GM19438 (cell line): ENCODE results near the gene FNIP1.
"Not testable (repeated sequence)": the region's sequence is repeated elsewhere in the genome, so short reads cannot be mapped to it uniquely, and the experiment has no call there.

Experiments
- ATAC-seq: cut with Tn5 transposase; IDR thresholded peaks from one replicate; pipeline ENCODE4 v1.9.1; 2021; ENCODE audit warnings: low read depth; ENCODE audit not compliant: unreplicated experiment

The FNIP1 gene

DNA sequence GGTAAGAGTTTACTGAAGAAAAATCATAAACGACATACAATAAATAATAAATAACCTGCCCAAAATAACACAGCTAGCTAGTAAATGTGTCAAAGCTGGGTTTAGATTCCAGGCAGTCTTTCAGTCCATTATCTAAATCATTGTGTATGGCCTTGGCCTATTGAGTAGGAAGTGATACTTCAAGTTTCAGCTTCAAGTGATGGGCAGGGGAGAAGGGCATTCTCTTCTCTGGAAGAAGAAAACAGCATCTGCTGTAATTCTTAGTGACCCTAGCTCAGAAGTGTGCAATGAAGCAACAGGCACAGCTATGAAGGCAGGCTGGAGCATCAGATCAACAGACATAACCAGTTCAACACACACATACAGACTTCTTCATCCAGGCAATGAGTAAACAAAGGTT, 42.5 kb downstream of the FNIP1 start:
- no peak for ATAC-seq

DNA sequence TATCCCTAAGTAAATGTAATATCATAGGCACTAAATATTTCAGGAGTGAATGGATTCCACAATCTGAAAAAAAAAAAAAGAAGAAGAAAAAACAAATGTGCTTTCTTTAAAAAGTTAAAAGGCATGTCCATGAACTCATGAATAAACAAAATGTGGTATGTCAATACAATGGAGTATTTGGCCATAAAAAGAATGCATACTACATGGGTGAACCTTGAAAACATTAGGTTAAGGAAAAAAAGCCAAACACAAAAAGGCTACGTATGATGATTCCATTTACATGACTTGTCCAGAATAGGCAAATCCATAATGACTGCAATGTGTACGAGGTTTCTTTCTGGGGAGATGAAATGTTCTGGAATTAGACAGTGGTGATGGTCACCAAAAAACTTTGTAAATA, 45.3 kb downstream of the FNIP1 start:
- ATAC-seq: no peak

DNA sequence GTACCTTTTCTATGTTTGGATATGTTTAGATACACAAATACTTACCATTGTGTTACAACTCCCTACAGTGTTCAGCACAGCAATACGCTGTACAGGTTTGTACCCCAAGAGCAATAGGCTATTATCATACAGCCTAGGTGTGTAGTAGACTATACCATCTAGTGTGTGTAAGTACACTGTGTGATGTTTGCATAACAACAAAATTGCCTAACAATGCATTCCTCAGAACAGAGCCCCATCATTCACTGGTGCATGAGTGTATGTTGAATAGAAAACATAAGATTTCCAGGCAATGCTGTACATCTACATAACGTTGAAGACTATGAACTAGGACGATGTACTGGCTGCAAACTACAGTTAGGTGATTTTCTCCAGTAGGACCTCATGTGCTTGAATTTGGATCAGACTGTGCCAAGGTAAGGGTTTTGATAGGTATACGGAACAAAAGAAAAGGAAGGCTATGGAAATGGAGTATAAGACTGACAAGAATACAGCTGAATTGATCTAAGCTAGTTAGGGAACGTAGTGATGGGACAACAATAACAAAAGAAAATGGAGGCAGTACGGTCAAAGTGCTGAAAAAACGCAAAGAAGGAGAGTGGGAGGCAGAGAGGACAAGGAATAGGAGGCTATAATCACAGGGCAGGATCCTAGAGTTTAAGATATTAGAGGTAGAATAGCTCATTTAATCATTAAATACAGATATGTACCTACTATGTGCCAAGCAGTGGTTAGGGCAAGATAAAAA, 46.9 kb downstream of the FNIP1 start:
- no peak for ATAC-seq

DNA sequence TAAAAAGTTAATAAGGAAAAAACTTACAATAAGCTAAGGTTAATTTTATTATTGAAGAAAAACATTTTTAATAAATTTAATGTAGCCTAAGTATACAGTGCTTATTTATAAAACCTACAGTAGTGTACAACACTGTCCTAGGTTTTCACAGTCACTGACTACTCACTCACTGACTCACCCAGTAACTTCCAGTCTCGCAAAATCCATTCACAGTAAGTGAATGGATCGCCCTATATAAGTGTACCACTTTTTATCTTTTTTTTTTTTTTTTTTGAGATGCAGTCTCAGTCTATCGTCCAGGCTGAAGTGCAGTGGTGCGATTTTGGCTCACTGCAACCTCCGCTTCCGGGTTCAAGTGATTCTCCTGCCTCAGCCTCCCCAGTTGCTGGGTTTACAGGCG, 47.7 kb downstream of the FNIP1 start:
- ATAC-seq: no peak

DNA sequence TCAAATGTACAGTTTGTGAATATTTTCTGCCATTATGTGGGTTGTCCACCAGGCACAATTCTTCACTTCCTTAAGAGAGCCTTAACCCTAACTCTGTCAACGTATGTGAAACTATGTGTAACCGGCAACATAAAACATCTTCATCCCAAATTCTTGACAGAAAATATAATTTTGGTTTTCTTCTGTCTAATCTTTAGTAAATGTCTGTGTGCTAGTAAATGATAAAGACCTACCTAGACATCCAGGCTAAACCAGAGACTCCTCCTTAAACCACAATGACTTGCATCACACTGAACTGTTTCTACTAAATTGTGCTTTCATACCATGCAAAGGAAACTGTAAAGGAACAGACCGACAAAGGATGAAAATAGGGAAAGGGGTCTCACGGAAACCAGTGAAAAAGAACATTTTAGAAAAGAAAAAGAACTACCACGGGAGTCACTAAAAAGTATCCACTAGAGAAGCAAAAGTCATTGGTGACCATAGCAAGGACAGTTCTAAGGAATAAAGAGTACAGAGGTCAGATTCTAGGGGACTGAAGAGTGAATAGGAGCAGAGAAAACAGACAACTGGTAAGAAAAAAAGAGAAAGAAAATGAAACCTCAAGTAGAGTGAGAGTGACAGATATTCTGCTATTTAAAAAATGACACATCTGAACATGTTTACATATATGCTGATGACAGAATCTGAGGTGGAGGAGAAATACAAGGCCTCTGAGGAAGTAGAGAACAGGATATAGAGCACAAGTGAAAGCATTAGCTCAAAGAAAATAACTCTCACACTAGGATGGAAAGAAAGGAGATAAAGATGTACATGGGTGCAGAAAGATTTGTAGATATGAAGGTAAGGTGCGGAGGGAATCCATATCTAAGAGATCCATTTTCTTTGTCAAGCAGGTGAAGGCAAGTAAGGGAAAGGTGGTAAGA, 49.4 kb downstream of the FNIP1 start:
- ATAC-seq: peak; percentile 62

DNA sequence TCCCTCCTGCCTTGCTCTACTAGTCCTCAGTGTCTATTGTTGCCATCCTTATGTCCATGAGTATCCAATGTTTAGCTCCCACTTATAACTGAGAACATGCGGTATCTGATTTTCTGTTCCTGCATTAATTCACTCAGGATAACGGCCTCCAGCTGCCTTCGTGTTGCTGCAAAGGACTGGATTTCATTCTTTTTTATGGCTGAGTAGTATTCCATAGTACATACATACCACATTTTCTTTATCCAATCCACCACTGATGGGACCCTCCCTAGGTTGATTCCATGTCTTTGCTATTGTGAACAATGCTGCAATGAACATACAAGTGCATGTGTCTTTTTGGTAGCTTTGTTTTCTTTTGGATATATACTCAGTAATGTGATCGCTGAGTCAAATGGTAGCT, 50.4 kb downstream of the FNIP1 start:
- no peak for ATAC-seq

DNA sequence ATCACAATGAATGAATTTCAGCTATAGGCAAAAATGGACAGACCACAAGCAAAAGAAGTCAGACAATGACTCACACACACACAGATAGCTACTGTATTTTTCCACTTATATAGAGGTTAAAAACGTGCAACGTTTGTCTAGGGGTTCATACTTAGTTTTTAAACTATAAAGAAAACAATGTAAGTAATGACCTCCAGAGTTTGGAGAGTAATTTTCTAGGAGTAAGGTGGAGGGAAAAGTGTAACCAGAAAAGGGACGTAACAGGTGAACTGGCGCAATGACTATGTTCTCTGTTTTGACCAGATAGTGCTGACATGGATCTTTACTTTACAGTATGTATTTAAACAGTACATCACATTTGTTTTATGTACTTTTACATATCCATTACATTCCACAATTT, 51.1 kb downstream of the FNIP1 start:
- no peak for ATAC-seq

DNA sequence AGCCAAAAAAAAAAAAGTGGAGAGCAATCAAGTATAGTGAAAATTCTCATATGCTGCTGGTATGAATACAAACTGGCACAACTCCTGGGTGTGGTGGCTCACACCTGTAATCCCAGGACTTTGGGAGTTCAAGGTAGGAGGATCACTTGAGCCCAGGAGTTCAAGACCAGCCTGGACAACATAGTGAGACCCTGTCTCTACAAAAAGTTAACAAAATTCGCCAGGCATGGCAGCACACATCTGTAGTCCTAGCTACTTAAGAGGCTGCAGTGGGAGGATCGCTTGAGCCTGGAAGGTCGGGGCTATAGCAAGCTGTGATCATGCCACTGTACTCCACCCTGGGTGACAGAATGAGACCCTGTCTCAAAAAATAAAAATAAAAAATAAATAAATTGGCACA, 51.7 kb downstream of the FNIP1 start:
- no peak for ATAC-seq

DNA sequence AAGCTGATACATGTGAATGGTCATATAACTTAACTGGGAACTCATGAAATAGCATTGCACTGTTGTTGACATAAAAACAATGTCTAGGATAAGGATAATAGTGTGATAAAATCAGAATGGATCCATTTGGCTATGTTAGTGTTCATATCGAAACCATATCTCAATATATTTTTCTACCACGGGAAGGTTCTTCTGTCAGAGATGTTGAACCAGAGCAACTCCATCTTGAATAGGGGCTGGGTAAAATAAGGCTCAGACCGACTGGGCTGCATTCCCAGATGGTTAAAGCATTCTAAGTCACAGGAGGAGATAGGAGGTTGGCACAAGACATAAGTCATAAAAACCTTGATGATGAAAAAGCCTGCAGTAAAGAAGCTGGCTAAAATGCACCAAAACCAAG, 56.3 kb downstream of the FNIP1 start:
- no peak for ATAC-seq

DNA sequence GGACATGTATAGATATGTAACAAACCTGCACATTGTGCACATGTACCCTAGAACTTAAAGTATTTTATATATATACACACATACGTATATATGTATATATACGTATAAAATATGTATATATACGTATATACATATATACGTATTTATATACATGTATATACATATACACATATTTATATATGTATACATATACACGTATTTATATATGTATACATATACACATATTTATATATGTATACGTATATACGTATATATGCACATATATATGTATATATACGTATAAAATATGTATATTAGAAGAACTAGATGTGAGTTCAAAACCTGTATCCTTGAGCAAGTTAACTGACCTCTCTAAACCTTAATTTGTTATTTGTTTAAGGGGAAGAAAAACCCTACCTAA, 61.4 kb downstream of the FNIP1 start:
- ATAC-seq: no peak

DNA sequence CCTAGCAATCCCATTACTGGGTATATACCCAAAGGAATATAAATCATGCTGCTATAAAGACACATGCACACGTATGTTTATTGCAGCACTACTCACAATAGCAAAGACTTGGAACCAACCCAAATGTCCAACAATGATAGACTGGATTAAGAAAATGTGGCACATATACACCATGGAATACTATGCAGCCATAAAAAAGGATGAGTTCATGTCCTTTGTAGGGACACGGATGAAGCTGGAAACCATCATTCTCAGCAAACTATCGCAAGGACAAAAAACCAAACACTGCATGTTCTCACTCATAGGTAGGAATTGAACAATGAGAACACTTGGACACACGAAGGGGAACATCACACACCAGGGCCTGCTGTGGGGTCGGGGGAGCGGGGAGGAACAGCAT, 61.9 kb downstream of the FNIP1 start:
- ATAC-seq: not testable (repeated sequence)

DNA sequence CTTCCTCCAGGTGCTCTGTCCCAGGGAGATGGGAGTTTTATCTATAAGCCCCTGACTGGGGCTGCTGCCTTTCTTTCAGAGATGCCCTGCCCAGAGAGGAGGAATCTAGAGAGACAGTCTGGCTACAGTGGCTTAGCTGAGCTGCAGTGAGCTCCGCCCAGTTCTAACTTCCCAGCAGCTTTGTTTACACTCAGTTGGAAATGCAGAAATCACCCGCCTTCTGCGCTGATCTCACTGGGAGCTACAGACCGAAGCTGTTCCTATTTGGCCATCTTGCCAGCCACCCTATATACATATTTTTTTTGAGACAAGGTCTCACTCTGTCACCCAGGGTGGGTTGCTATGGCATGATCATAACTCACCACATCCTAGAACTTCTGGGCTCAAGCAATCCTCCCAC, 67.5 kb downstream of the FNIP1 start:
- ATAC-seq: not testable (repeated sequence)

DNA sequence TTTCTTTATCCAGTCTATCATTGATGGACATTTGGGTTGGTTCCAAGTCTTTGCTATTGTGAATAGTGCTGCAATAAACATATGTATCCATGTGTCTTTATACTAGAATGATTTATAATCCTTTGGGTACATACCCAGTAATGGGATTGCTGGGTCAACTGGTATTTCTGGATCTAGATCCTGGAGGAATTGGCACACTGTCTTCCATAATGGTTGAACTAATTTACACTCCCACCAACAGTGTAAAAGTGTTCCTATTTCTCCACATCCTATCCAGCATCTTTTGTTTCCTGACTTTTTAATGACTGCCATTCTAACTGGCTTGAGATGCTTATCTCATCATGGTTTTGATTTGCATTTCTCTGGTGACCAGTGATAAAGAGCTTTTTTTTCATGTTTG, 72.7 kb downstream of the FNIP1 start:
- ATAC-seq: not testable (repeated sequence)

DNA sequence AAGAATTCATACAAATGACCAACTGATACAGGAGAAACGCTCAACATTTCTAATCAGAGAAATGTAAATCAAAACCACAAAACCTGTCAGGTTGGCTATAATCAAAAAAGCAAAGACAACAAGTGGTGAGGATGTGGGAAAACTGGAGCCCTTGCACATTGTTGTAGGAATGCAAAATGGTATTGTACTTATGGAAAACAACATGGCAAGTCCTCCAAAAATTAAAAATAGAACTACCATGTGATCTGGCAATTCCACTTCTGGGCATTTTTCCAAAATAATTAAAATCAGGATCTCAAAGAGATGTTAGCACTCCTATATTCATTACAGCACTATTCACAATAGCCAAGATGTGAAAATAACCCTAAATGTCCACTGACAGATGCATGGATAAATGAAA, 76.1 kb downstream of the FNIP1 start:
- no peak for ATAC-seq

DNA sequence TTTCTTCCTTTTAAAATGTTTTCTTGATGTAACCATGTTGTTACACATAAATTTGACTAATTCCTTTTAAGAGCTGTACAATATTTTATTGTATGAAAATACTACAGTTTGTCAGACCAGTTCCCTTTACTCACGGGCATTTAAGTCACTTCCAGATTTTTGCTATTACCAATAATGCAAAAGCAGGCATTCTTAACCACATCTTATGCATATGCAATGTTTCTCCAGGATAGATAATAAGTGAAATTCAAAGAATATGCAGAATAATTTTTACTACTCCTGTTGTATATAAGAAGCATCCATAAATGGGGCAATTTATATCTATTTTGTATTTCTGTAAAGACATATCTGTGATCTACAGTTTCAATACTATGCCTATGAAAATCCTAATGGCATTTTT, 77.3 kb downstream of the FNIP1 start:
- no peak for ATAC-seq

DNA sequence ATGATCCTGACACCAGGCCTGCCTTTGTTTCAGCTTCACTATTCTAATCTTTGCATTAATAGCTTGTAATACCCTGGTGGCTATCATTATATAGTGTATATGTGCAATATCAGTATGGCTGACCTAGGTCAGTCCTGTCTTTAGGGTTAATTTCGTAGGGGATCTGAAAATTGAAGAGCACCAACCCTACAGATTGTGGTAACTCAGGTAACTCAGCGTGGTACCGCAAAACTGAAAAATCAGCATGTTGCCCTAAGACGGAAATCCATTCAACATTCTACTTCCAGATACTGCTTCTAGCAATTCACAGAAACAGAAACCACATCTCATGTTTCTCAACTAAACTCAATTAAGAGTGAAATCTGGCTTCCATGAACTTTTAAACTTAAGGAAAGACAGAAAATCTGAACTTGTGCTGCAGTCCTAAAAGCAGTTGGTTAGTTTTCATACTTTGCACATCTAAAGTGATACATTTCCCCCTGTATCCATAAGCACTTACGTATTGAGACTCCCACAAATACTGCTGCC, 78.3 kb downstream of the FNIP1 start:
- no peak for ATAC-seq

DNA sequence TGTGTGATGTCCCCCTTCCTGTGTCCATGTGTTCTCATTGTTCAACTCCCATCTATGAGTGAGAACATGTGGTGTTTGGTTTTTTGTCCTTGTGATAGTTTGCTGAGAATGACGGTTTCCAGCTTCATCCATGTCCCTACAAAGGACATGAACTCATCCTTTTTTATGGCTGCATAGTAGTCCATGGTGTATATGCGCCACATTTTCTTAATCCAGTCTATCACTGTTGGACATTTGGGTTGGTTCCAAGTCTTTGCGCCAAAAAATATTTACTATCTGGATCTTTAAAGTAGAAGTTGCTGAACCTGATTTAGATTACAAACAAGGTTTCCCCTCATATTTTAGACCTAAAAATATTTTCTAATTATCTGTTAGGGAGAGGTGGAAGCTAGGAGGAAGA, 79.7 kb downstream of the FNIP1 start:
- ATAC-seq: not testable (repeated sequence)

DNA sequence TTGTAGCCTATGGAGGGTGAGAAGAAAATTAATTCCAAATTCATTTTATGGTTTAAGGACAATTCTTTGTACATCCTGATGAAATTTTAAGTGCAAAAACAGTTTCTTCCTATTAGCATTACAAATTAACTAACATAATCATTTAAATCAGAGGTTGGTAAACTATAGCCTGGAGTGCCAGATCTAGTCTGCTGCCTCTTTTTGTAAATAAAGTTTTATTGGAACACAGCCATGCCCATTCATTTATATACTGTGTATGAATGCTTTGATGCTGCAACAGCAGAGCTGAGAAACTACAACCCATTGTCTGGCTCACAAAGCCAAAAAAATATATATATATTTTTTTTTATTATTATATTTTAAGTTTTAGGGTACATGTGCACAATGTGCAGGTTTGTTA, 80.2 kb downstream of the FNIP1 start:
- no peak for ATAC-seq

DNA sequence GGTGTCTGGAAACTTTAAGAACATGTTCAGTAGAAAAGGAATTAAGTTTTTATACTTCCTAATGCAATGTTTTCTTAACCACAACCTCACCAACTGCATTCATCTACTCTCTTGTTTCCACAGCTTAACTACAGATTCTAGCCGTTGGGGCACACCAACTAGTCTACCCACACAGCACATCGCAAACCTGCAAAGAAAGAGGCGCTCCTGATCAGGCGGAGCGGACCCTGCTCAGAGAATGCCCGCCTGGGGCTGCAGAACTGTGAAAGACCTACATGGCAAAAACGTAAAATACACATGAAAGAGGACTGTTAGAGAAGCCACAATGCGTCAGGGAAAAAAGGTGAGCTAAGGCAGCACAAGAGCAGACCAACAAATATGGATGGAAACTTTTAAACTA, 86.4 kb downstream of the FNIP1 start:
- no peak for ATAC-seq

DNA sequence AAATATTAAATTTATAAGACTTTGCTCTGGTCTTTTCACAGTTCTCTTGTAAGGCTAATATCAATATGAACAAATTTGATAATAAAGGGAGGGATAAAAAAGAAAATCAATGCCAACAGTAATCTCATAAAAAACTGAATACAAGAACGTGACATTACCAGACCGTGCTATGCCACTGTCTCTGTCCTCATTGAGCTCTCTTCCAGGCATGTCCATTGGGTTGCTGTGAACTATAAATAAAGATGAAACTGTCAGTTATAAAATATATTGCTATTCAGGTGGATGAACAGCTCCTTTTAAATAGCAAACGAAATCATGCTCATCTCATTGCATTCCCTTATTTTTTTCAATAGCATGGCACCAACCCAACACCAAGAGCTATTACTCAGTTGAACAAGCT, 87.8 kb downstream of the FNIP1 start:
- no peak for ATAC-seq

DNA sequence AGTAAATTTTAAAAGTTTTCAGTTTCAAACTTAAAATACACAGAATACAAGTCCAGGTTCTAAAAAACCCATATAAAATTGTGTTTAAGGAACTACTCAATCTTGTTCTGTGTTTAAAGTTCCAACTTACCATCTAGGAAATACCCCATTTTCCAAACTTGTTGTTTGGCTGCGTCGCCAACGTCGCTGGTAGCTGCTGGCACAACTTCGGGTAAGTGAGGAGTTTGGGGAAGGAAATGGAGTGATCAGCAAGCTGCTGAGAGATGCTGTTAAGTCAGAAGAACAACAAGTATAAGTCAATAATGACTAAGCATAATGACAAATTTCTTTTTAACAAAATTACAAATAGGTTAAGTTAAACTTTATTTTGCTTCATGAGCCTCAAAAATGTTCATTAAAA, 90.5 kb downstream of the FNIP1 start:
- no peak for ATAC-seq

DNA sequence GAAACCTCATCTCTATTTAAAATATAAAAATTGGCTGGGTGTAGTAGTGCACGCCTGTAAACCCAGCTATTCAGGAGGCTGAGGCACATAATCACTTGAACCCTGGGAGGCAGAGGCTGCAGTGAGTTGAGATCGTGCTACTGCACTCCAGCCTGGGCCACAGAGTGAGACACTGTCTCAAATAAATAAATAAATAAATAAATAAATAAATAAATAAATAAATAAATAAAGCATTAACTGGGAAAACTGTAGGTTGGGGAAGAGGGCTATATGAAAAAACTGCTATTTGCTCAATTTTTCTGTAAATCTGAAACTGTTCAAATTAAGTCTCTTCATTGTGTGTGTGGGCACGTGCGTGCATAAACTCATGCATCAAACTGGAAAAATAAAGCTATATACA, 101.9 kb downstream of the FNIP1 start:
- no peak for ATAC-seq
